ENCODE measurements around the gene DDA1. TPM values are rescaled to one million over a fixed set of nuclear protein-coding genes. Genes with fewer than 3 reads are reported as not detected.

The DDA1 gene
- total and polyA plus RNA-seq, 12 donors = 6.8 to 71.4 (median 41.5) TPM

- peak in 2 of 7 donors; percentile 42 to 46 for DNase-seq
- intact Hi-C loops (cut with DNase I) = no loop called here
These were observed 28.5 kb downstream of the DDA1 start for GRCh38 chr19:17337675-17338432.

GRCh38 chr19:17338433-17339078 is 29.2 kb downstream of the DDA1 start:
- intact Hi-C loops (cut with DNase I) = no loop called here

More at GRCh38 chr19:17337675-17338432, 28.5 kb downstream of the DDA1 start:
- Histone ChIP-seq H3K27me3 (no peaks in the 10 kb centered on the region), H3K36me3 (replicated peaks in 1 of 2) (no peaks in the 10 kb centered on the region), H3K27ac (peak overlapping the region; percentile 15 to 92 (median 87)), H3K4me1 (replicated peaks in 1 of 2) (peaks cover 19 to 26% of the 10 kb centered on the region in 2 donors), H3K4me3 (peak overlapping the region; percentile 1 to 72 (median 50)), H3K9me3 (replicated peaks in 1 of 3) (no peaks in the 10 kb centered on the region)
- TF ChIP-seq CTCF (IDR thresholded peaks at IDR 0.05) = no peak
- TF ChIP-seq POLR2A (IDR thresholded peaks at IDR 0.05) = no peak
- WGBS, 4 donors = 0 to 13% (median 7%) methylated on average over 8 to 50 of the region's 50 CpGs

GRCh38 chr19:17339088-17339741 is 29.9 kb downstream of the DDA1 start:
- no peaks in the 10 kb centered on the region for H3K36me3 ChIP-seq (replicated peaks in 1 of 2)
- TF ChIP-seq CTCF (IDR thresholded peaks at IDR 0.05) (no peak), POLR2A (IDR thresholded peaks at IDR 0.05) (no peak)
- H3K27me3 ChIP-seq = no peaks in the 10 kb centered on the region
- intact Hi-C loops (cut with DNase I) = no loop called here
- H3K4me3 ChIP-seq = no peak overlapping the region
- H3K27ac ChIP-seq = no peak overlapping the region
- DNase-seq = peak in 4 of 7 donors; percentile 35 to 60 (median 38)
- H3K9me3 ChIP-seq (replicated peaks in 1 of 3) = no peaks in the 10 kb centered on the region
- WGBS, 4 donors = 88 to 92% (median 91%) methylated on average over 24 to 34 of the region's 34 CpGs
- H3K4me1 ChIP-seq (replicated peaks in 1 of 2) = peaks cover 19% of the 10 kb centered on the region in 2 donors

More at GRCh38 chr19:17338433-17339078, 29.2 kb downstream of the DDA1 start:
- Histone ChIP-seq H3K9me3 (replicated peaks in 1 of 3) (no peaks in the 10 kb centered on the region), H3K27me3 (no peaks in the 10 kb centered on the region), H3K36me3 (replicated peaks in 1 of 2) (no peaks in the 10 kb centered on the region), H3K27ac (no peak overlapping the region), H3K4me1 (replicated peaks in 1 of 2) (peaks cover 19 to 24% of the 10 kb centered on the region in 2 donors), H3K4me3 (peak overlapping the region in 1 of 4 donors; percentile 72)
- 87 to 92% (median 91%) methylated on average over 12 to 30 of the region's 30 CpGs for WGBS, 4 donors
- no peak for TF ChIP-seq POLR2A (IDR thresholded peaks at IDR 0.05)
- DNase-seq = peak in 4 of 7 donors; percentile 27 to 61 (median 51)

DNA sequence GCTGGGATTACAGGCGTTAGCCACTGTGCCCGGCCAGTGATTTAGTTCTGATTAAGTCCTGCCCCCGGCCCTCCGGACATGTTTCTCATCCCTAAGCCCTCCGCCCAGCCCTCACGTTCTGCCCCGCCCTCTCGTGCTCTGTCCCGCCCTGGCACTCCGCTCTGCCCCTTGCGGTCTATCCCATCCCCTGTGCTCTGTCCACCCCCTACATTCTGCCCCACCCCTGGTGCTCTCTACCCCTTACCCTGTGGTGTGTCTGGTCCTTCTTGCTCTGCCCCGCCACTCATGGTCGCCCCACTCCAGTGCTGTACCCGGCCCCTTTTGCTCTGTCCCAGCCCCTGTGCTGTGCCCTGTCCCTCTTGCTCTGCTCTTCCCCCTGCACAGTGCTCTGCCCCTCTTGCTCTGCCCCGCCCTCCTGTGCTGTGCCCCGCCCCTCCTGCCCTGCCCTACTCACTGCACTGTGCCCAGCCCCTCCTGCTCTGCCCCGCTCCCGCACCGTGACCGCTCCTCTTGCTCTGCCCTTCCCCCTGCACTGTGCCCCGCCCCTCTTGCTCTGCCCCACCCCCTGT is 31.0 kb downstream of the DDA1 start:
- no peaks in the 10 kb centered on the region for H3K9me3 ChIP-seq (replicated peaks in 1 of 3)
- intact Hi-C loops (cut with DNase I) = no loop called here
- WGBS, 4 donors = 50 to 62% (median 55%) methylated on average over 13 to 21 of the region's 21 CpGs
- H3K4me1 ChIP-seq (replicated peaks in 1 of 2) = peaks cover 13 to 19% of the 10 kb centered on the region in 2 donors
- peak overlapping the region in 4 of 5 donors; percentile 72 to 83 (median 79) for H3K27ac ChIP-seq
- H3K4me3 ChIP-seq = peak overlapping the region in 1 of 4 donors; percentile 23
- TF ChIP-seq POLR2A (IDR thresholded peaks at IDR 0.05) = no peak
- peak in 4 of 6 experiments; percentile 5 to 36 (median 28) for TF ChIP-seq CTCF (IDR thresholded peaks at IDR 0.05)
- peak; percentile 82 to 94 (median 93) for DNase-seq
- H3K27me3 ChIP-seq = no peaks in the 10 kb centered on the region
- no peaks in the 10 kb centered on the region for H3K36me3 ChIP-seq (replicated peaks in 1 of 2)

Data from adrenal gland (tissue), 12 donors.